HUES6 (cell line): Measurements from ENCODE around the gene RIN2.
A peak's percentile ranks its signal among the peaks of the same experiment; 100 is the strongest.

Experiments used
- H3K27ac ChIP-seq: 2 replicates; pipeline ENCODE4 v1.7.0; 2013; ENCODE audit warnings: low read depth, mild to moderate bottlenecking, low read length, inconsistent platforms
- H3K27me3 ChIP-seq: 2 replicates; pipeline ENCODE4 v1.6.1; 2013; ENCODE audit warnings: low read length; ENCODE audit not compliant: control insufficient read depth, insufficient read depth
- H3K36me3 ChIP-seq: 2 replicates; pipeline ENCODE4 v1.6.1; 2013; ENCODE audit warnings: low read length; ENCODE audit not compliant: control insufficient read depth, insufficient read depth
- H3K4me1 ChIP-seq: 2 replicates; pipeline ENCODE4 v1.6.1; 2013; ENCODE audit warnings: low read length; ENCODE audit not compliant: control insufficient read depth, insufficient read depth
- H3K4me3 ChIP-seq: 2 replicates; pipeline ENCODE4 v1.5.1; 2013; ENCODE audit warnings: low read depth, low read length
- H3K9ac ChIP-seq: one replicate; pipeline ENCODE4 v1.6.1; 2013; ENCODE audit warnings: mild to moderate bottlenecking, low read length
- H3K9me3 ChIP-seq: 2 replicates; pipeline ENCODE4 v1.6.1; 2013; ENCODE audit warnings: low read depth, low read length; ENCODE audit not compliant: control insufficient read depth, insufficient read depth

Gene RIN2

GRCh38 chr20:19723051-19723450 lies 35.0 kb upstream of the RIN2 start:
- no peak overlapping the region for H3K27ac ChIP-seq
- peaks cover under 1% of the 10 kb centered on the region; the same call in 1 of the 2 replicates for H3K9me3 ChIP-seq
- H3K9ac ChIP-seq: no peak overlapping the region
- H3K4me3 ChIP-seq: no peak overlapping the region
- no peaks in the 10 kb centered on the region for H3K36me3 ChIP-seq
- H3K27me3 ChIP-seq: no peaks in the 10 kb centered on the region
- H3K4me1 ChIP-seq: no peaks in the 10 kb centered on the region

- Histone ChIP-seq H3K27ac (no peak overlapping the region), H3K36me3 (no peaks in the 10 kb centered on the region), H3K4me1 (no peaks in the 10 kb centered on the region), H3K9me3 (no peaks in the 10 kb centered on the region), H3K4me3 (no peak overlapping the region), H3K9ac (no peak overlapping the region), H3K27me3 (no peaks in the 10 kb centered on the region)
These were observed 34.1 kb upstream of the RIN2 start for GRCh38 chr20:19723813-19724430.

GRCh38 chr20:19725373-19725772 lies 32.7 kb upstream of the RIN2 start:
- Histone ChIP-seq H3K9me3 (no peaks in the 10 kb centered on the region), H3K27me3 (no peaks in the 10 kb centered on the region), H3K4me1 (no peaks in the 10 kb centered on the region), H3K4me3 (no peak overlapping the region), H3K27ac (no peak overlapping the region), H3K9ac (no peak overlapping the region), H3K36me3 (no peaks in the 10 kb centered on the region)

DNA sequence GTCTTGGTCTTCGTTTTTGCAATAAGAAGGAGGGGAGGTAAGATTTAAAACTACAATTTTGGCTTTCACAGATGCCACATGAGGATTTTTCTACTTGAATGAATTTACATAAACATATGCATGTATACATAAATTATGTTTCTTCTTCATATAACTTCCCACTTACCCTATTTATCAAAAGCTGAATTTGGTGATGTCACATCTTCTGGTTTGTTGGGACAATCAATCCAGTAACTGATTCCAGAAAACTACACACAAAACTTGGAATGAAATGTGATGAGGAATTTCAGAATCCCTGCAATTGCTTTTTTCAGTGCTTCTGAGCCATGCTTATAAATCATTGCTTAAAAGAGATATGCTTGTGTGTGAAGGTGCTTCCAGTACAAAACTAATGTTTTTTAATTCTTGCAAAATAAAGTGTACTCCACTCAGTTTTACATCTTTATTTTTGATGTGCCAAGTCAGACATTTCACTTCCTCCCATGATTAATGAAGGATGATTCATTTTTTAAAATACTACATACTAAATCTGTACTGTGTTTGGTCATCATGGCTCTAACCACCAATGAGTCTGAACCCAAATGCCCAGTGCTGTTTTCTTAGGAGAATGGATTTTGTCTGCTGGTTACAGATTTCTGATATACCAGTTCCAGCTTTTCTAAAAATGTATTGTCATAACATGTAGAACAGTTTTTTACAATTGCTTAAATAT lies 32.1 kb upstream of the RIN2 start:
- no peaks in the 10 kb centered on the region for H3K4me1 ChIP-seq
- no peaks in the 10 kb centered on the region for H3K27me3 ChIP-seq
- no peaks in the 10 kb centered on the region for H3K36me3 ChIP-seq
- no peak overlapping the region for H3K9ac ChIP-seq
- H3K4me3 ChIP-seq: no peak overlapping the region
- no peak overlapping the region for H3K27ac ChIP-seq
- H3K9me3 ChIP-seq: no peaks in the 10 kb centered on the region

- H3K27me3 ChIP-seq: no peaks in the 10 kb centered on the region
- H3K9me3 ChIP-seq: no peaks in the 10 kb centered on the region
- H3K9ac ChIP-seq: no peak overlapping the region
- no peaks in the 10 kb centered on the region for H3K36me3 ChIP-seq
- no peaks in the 10 kb centered on the region for H3K4me1 ChIP-seq
- H3K4me3 ChIP-seq: no peak overlapping the region
- no peak overlapping the region for H3K27ac ChIP-seq
These were observed 30.7 kb upstream of the RIN2 start for GRCh38 chr20:19727251-19727847.

GRCh38 chr20:19729672-19730071 lies 28.4 kb upstream of the RIN2 start:
- H3K9me3 ChIP-seq: no peaks in the 10 kb centered on the region
- H3K27ac ChIP-seq: no peak overlapping the region
- H3K9ac ChIP-seq: no peak overlapping the region
- H3K4me1 ChIP-seq: no peaks in the 10 kb centered on the region
- H3K27me3 ChIP-seq: no peaks in the 10 kb centered on the region
- no peak overlapping the region for H3K4me3 ChIP-seq
- H3K36me3 ChIP-seq: no peaks in the 10 kb centered on the region

- Histone ChIP-seq H3K36me3 (no peaks in the 10 kb centered on the region), H3K9ac (no peak overlapping the region), H3K27ac (no peak overlapping the region), H3K4me3 (no peak overlapping the region), H3K9me3 (no peaks in the 10 kb centered on the region), H3K27me3 (no peaks in the 10 kb centered on the region), H3K4me1 (peaks cover 10% of the 10 kb centered on the region)
These were observed 27.4 kb upstream of the RIN2 start for GRCh38 chr20:19730706-19731105.

GRCh38 chr20:19734811-19735210 lies 23.2 kb upstream of the RIN2 start:
- no peak overlapping the region for H3K4me3 ChIP-seq
- no peaks in the 10 kb centered on the region for H3K36me3 ChIP-seq
- peaks cover 11% of the 10 kb centered on the region for H3K4me1 ChIP-seq
- no peak overlapping the region for H3K9ac ChIP-seq
- no peaks in the 10 kb centered on the region for H3K9me3 ChIP-seq
- no peaks in the 10 kb centered on the region for H3K27me3 ChIP-seq
- no peak overlapping the region; the same call in 1 of the 2 replicates for H3K27ac ChIP-seq

GRCh38 chr20:19735446-19735845 lies 22.6 kb upstream of the RIN2 start:
- Histone ChIP-seq H3K4me1 (peaks cover 11% of the 10 kb centered on the region), H3K27ac (peak overlapping the region; percentile 27; the same call in 1 of the 2 replicates), H3K9me3 (no peaks in the 10 kb centered on the region), H3K9ac (no peak overlapping the region), H3K36me3 (no peaks in the 10 kb centered on the region), H3K4me3 (no peak overlapping the region), H3K27me3 (no peaks in the 10 kb centered on the region)

- Histone ChIP-seq H3K4me1 (peaks cover 11% of the 10 kb centered on the region), H3K4me3 (no peak overlapping the region), H3K27me3 (no peaks in the 10 kb centered on the region), H3K36me3 (no peaks in the 10 kb centered on the region), H3K27ac (no peak overlapping the region), H3K9ac (no peak overlapping the region), H3K9me3 (no peaks in the 10 kb centered on the region)
These were observed 21.0 kb upstream of the RIN2 start for GRCh38 chr20:19737025-19737424.

DNA sequence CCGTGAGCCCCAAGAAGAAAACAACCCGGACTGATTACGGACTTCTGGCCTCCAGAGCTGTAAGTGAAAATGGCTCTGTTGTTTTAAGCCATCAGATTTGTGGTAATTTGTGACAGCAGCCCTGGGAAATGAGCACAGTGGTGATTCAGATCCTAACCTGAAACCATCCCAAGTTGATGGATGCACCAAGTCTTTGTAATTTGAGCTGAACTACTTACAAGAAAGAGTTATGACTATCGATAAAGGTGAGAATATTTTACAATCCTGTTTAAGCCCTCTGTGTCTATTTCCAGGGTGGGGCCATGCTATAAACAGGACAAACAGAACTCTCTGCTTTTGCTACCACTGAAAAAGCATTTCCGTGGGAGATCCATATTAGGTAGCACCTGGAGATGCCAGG lies 19.1 kb upstream of the RIN2 start:
- H3K4me1 ChIP-seq: peaks cover 16% of the 10 kb centered on the region
- H3K27me3 ChIP-seq: no peaks in the 10 kb centered on the region
- no peaks in the 10 kb centered on the region for H3K9me3 ChIP-seq
- no peak overlapping the region for H3K9ac ChIP-seq
- H3K36me3 ChIP-seq: no peaks in the 10 kb centered on the region
- H3K27ac ChIP-seq: no peak overlapping the region
- H3K4me3 ChIP-seq: no peak overlapping the region
